Spleen (tissue), 11 donors: ENCODE measurements around the gene BTC. TPM values are rescaled to one million over a fixed set of nuclear protein-coding genes. Genes with fewer than 3 reads are reported as not detected.

ENCODE experiments used
- DNase-seq: peaks from one replicate; pipeline ENCODE4 v3.0.0-alpha.2; 2020
- H3K27ac ChIP-seq, 8 donors: fragments of 200-600 bp; sonication (generic) in 7 of 8; 1 replicate in 4 of 8; 2 replicates in 4 of 8; pipeline versions ENCODE4 v1.5.0 to v1.8.0; 2016 to 2021; ENCODE audit warnings: inconsistent platforms in 4 of 8, mild to moderate bottlenecking in 4 of 8, moderate library complexity in 1 of 8
- H3K27me3 ChIP-seq, 7 donors: fragments of 200-600 bp; sonication (generic) in 6 of 7; replicated peaks in 1 of 7; 1 replicate in 4 of 7; 2 replicates in 3 of 7; pipeline versions ENCODE4 v1.5.0 to v1.8.0; 2016 to 2021; ENCODE audit warnings: inconsistent platforms in 3 of 7, mild to moderate bottlenecking in 1 of 7
- H3K36me3 ChIP-seq, 6 donors: fragments of 200-600 bp; sonication (generic) in 5 of 6; 1 replicate in 4 of 6; 2 replicates in 2 of 6; pipeline versions ENCODE4 v1.5.0 to v1.8.0; 2016 to 2021; ENCODE audit warnings: inconsistent platforms in 2 of 6
- H3K4me1 ChIP-seq, 6 donors: fragments of 200-600 bp; sonication (generic) in 5 of 6; 1 replicate in 3 of 6; 2 replicates in 3 of 6; pipeline versions ENCODE4 v1.5.0 to v1.8.0; 2016 to 2021; ENCODE audit warnings: inconsistent platforms in 3 of 6
- H3K4me3 ChIP-seq, 8 donors: fragments of 200-600 bp; sonication (generic) in 7 of 8; 1 replicate in 4 of 8; 2 replicates in 4 of 8; pipeline versions ENCODE4 v1.5.0 to v1.8.0; 2016 to 2021; ENCODE audit warnings: inconsistent platforms in 4 of 8, mild to moderate bottlenecking in 4 of 8, moderate library complexity in 2 of 8
- H3K9me3 ChIP-seq, 8 donors: fragments of 200-600 bp; sonication (generic) in 7 of 8; 1 replicate in 4 of 8; 2 replicates in 4 of 8; pipeline versions ENCODE4 v1.5.0 to v1.8.0; 2016 to 2021; ENCODE audit warnings: inconsistent platforms in 4 of 8
- POLR2A ChIP-seq, 3 donors: fragments of 450-650 bp; IDR thresholded peaks; one replicate each; pipeline ENCODE4 v1.5.1; 2017; ENCODE audit warnings: antibody characterized with exemption in 3 of 3, mild to moderate bottlenecking in 1 of 3
- POLR2AphosphoS5 ChIP-seq, 3 donors: sonication (generic); formaldehyde crosslinking; IDR thresholded peaks; one replicate each; pipeline ENCODE4 v1.5.1; 2017; ENCODE audit warnings: antibody characterized with exemption in 3 of 3
- WGBS, 5 donors: extraction: QIAGEN DNeasy Blood & Tissue Kit in 3 of 5; methylation state at CpG; one replicate each; pipeline versions ENCODE4 v1.1.5 to v1.1.7; 2013 to 2018; 5-methylcytosine and 5-hydroxymethylcytosine counted together
- intact Hi-C: fragments of 100-400 bp; cut with DNase I; formaldehyde crosslinking; loops from one replicate; pipeline ENCODE4 v1.15.0; 2023; ENCODE audit warnings: low total_unique reads
- polyA plus RNA-seq, 3 donors: library from polyadenylated mRNA; stranded (reverse); fragments of 200-250 nt; gene quantifications; one replicate each; pipeline ENCODE4 v1.2.1, GENCODE V29; 2013
- total RNA-seq, 7 donors: library from RNA; depleted of rRNA in 3 of 7; stranded (reverse); fragments of >200 nt in 3 of 7; fragmentation: NEBNext Ultra II Directional in 4 of 7; extraction: Animal tissue kit (Norgen Biotek cat#: 25700) in 4 of 7; gene quantifications; one replicate each; pipeline versions ENCODE4 v1.1.0 to v1.2.1, GENCODE V29; 2016 to 2021
- TF ChIP-seq, protein P1 (sequence below), 11 experiments: fragments of 200-600 bp in 7 of 11; fragments of 450-650 bp in 4 of 11; sonication (generic) in 4 of 11; IDR thresholded peaks in 8 of 11; conservative IDR thresholded peaks in 3 of 11; 1 replicate in 7 of 11; 2 replicates in 4 of 11; pipeline versions ENCODE4 v1.4.0 to v1.8.0; 2016 to 2021; ENCODE audit warnings: antibody characterized with exemption in 11 of 11, inconsistent platforms in 4 of 11, mild to moderate bottlenecking in 1 of 11
- donor health status: healthy with polysubstance abuse.
- donor health status: DM: no; HTN: no; CAD: no; lungs with moderate emphysema.
- donor health status: DM: no; HTN: no; CAD: no.
- donor health status: Bipolar disorder and iron deficiency.
- donor health status: healthy.
- donor health status: DM: no; HTN: no; CAD: no.
- donor health status: DM: yes; HTN: yes; CAD: no.

BTC gene
- total and polyA plus RNA-seq, 10 donors = 0.06 to 0.93 (median 0.11) TPM; not detected in 5

DNA sequence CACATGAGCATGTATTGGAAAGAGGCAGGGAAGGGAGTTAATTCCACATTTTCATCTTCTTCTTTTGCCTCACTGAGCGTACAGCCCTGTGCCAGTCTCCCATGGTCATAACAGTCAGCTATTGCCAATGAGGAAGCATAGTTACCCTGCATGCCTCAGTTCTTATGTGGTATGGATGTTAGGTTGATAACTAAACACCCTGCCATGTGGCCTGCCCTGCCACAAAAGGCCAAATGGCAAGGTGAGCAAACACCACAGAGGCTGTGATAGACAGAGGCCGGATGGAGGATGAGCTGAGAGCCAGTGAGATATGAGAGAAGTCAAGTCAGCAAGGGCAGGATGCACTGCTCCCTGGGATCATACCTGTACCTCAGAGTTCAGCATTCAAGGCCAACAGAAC lies 59.3 kb downstream of the BTC start:
- TF ChIP-seq, protein P1, sequence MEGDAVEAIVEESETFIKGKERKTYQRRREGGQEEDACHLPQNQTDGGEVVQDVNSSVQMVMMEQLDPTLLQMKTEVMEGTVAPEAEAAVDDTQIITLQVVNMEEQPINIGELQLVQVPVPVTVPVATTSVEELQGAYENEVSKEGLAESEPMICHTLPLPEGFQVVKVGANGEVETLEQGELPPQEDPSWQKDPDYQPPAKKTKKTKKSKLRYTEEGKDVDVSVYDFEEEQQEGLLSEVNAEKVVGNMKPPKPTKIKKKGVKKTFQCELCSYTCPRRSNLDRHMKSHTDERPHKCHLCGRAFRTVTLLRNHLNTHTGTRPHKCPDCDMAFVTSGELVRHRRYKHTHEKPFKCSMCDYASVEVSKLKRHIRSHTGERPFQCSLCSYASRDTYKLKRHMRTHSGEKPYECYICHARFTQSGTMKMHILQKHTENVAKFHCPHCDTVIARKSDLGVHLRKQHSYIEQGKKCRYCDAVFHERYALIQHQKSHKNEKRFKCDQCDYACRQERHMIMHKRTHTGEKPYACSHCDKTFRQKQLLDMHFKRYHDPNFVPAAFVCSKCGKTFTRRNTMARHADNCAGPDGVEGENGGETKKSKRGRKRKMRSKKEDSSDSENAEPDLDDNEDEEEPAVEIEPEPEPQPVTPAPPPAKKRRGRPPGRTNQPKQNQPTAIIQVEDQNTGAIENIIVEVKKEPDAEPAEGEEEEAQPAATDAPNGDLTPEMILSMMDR (IDR thresholded peaks at IDR 0.05 in 8 of 11, conservative IDR thresholded peaks at IDR 0.05 in 3 of 11) = no peak
- 76 to 82% (median 80%) methylated on average over 2 of the region's 2 CpGs for WGBS, 5 donors

DNA sequence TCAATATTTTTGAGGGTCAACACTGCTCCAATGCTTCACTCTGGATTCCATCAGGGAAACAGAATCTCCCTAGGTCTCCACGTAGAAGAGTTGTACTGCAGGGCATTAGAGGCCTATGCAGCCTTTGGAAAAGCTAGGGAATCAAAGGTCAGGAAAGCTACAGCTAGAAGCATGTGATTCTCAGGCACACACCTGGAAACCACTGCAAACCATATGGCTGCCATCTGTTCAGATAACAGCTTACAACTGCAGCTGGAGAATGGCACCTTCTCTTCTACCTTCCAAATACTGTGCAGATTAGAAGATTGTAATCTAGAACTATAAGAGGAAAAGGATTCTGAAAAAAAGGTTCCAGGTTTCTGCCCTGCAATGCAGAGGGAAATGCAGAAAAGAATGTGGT lies 60.6 kb downstream of the BTC start:
- TF ChIP-seq, protein P1 (IDR thresholded peaks at IDR 0.05 in 8 of 11, conservative IDR thresholded peaks at IDR 0.05 in 3 of 11) = no peak
- TF ChIP-seq POLR2A (IDR thresholded peaks at IDR 0.05) (no peak), POLR2AphosphoS5 (IDR thresholded peaks at IDR 0.05) (no peak)
- DNase-seq = no peak
- Histone ChIP-seq H3K27me3 (no peaks in the 10 kb centered on the region), H3K27ac (no peak overlapping the region), H3K9me3 (no peaks in the 10 kb centered on the region), H3K36me3 (no peaks in the 10 kb centered on the region), H3K4me3 (no peak overlapping the region), H3K4me1 (no peaks in the 10 kb centered on the region)
- intact Hi-C loops = no loop called here
- WGBS, 5 donors = 58 to 69% (median 68%) methylated on average over 1 of the region's 1 CpG

More for the DNA sequence above, 59.3 kb downstream of the BTC start:
- Histone ChIP-seq H3K9me3 (no peaks in the 10 kb centered on the region), H3K4me1 (no peaks in the 10 kb centered on the region), H3K4me3 (no peak overlapping the region), H3K27me3 (no peaks in the 10 kb centered on the region), H3K36me3 (no peaks in the 10 kb centered on the region), H3K27ac (no peak overlapping the region)
- intact Hi-C loops = no loop called here
- no peak for DNase-seq

DNA sequence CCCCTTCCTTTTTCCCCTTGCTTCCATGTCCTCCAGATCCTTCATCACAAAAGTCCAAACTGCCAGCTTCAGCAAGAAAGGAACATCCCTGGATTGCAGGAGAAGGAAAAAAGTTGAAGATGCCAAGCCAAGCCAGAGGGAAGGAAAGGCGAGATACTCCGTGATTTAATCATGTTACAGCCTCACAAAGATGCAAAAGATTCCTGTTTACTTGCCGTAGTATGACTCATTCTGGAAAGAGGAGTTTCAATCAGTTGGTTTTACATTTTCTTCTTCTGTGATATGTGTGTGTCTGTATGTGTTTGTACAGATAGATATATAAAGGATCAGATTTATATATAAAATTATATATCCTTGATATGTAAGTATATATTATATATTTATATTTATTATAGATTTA lies 69.3 kb downstream of the BTC start:
- Histone ChIP-seq H3K4me3 (no peak overlapping the region), H3K9me3 (no peaks in the 10 kb centered on the region), H3K4me1 (no peaks in the 10 kb centered on the region), H3K27me3 (no peaks in the 10 kb centered on the region), H3K27ac (no peak overlapping the region), H3K36me3 (no peaks in the 10 kb centered on the region)
- intact Hi-C loops = no loop called here
- TF ChIP-seq POLR2A (IDR thresholded peaks at IDR 0.05) = no peak
- no peak for TF ChIP-seq POLR2AphosphoS5 (IDR thresholded peaks at IDR 0.05)
- TF ChIP-seq, protein P1 (IDR thresholded peaks at IDR 0.05 in 8 of 11, conservative IDR thresholded peaks at IDR 0.05 in 3 of 11) = no peak
- WGBS, 5 donors = 74 to 95% (median 82%) methylated on average over 3 of the region's 3 CpGs
- DNase-seq = no peak

DNA sequence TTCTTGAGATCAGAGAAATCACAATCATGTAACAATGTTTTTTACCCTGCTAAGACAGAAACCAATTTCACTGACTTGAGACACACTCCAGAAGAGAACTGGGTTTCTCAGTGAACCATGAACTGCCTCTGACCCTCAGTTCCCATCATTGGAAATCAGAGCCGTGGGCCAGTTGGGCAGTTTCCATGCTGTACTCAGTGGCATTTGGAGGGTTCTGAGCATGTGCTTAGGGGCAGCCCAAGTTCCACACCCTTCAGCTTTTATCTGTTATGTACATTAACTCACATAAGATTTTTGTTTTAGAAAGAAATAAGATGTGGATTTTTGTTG lies 77.9 kb downstream of the BTC start:
- 50 to 76% (median 64%) methylated on average over 1 of the region's 1 CpG for WGBS, 5 donors
- Histone ChIP-seq H3K36me3 (no peaks in the 10 kb centered on the region), H3K27me3 (peaks cover 0 to 8% (median 0%) of the 10 kb centered on the region in 7 donors), H3K9me3 (peaks cover 0 to 18% (median 6%) of the 10 kb centered on the region in 8 donors), H3K27ac (no peak overlapping the region), H3K4me1 (no peaks in the 10 kb centered on the region), H3K4me3 (no peak overlapping the region)
- no peak for TF ChIP-seq POLR2A (IDR thresholded peaks at IDR 0.05)
- no peak for TF ChIP-seq POLR2AphosphoS5 (IDR thresholded peaks at IDR 0.05)
- TF ChIP-seq, protein P1 (IDR thresholded peaks at IDR 0.05 in 8 of 11, conservative IDR thresholded peaks at IDR 0.05 in 3 of 11) = no peak
- intact Hi-C loops = no loop called here
- DNase-seq = no peak
